MCF 10A (cell line): ENCODE results near the gene PHYHIPL. TPM values are rescaled to one million over a fixed set of nuclear protein-coding genes. Genes with fewer than 3 reads are reported as not detected.

ENCODE experiments used
- BruUV-seq: library from RNA; stranded (reverse); fragments of 400-500 nt; replicated peaks from 2 replicates; lab custom pipeline; 2021; lab: Mats Ljungman, UMichigan
- CTCF ChIA-PET: fragments of 300-600 bp; sonication (Branson Sonifier 250); formaldehyde crosslinking; extraction: SDS; loops from one replicate; lab custom pipeline; 2021; ENCODE audit warnings: antibody characterized with exemption, inconsistent platforms; lab: Yijun Ruan, JAX
- POLR2A ChIA-PET: fragments of 300-600, 350-650 bp; sonication (Branson Sonifier 250); formaldehyde crosslinking; extraction: SDS; loops from one replicate; lab custom pipeline; 2020; ENCODE audit warnings: antibody characterized with exemption, inconsistent platforms; lab: Yijun Ruan, JAX
- DNase-seq: peaks from one replicate; pipeline ENCODE4 v3.0.0-alpha.2; 2018; ENCODE audit not compliant: unreplicated experiment
- H3K27ac Mint-ChIP-seq: one replicate; pipeline ENCODE4 v1.8.0; 2022; ENCODE audit warnings: mild to moderate bottlenecking, low read depth, mixed read lengths; ENCODE audit not compliant: unreplicated experiment
- H3K27me3 Mint-ChIP-seq: one replicate; pipeline ENCODE4 v1.8.0; 2022; ENCODE audit warnings: mixed read lengths; ENCODE audit not compliant: insufficient read depth, unreplicated experiment
- H3K36me3 Mint-ChIP-seq: one replicate; pipeline ENCODE4 v1.8.0; 2022; ENCODE audit warnings: mild to moderate bottlenecking, moderate library complexity, mixed read lengths; ENCODE audit not compliant: insufficient read depth, unreplicated experiment
- H3K4me1 Mint-ChIP-seq: one replicate; pipeline ENCODE4 v1.8.0; 2022; ENCODE audit warnings: mixed read lengths; ENCODE audit not compliant: insufficient read depth, unreplicated experiment
- H3K4me3 Mint-ChIP-seq: one replicate; pipeline ENCODE4 v1.8.0; 2022; ENCODE audit warnings: mild to moderate bottlenecking, moderate library complexity, mixed read lengths; ENCODE audit not compliant: unreplicated experiment
- H3K9me3 Mint-ChIP-seq: one replicate; pipeline ENCODE4 v1.8.0; 2022; ENCODE audit warnings: mixed read lengths; ENCODE audit not compliant: unreplicated experiment
- CTCF ChIP-seq: fragments of 200-600 bp; IDR thresholded peaks from one replicate; pipeline ENCODE4 v1.8.0; 2022; ENCODE audit warnings: antibody characterized with exemption, mild to moderate bottlenecking; ENCODE audit not compliant: unreplicated experiment
- intact Hi-C: fragments of 100-400 bp; cut with micrococcal nuclease; formaldehyde crosslinking; loops from 2 replicates; pipeline ENCODE4 v1.14.1; 2022
- total RNA-seq: library from RNA; stranded (reverse); gene quantifications from 2 replicates; pipeline ENCODE4 v1.2.3, GENCODE V29; 2022

PHYHIPL gene
- total RNA-seq, 1 experiment from 2014 or later: not detected

- no TSS peak for BruUV-seq
- intact Hi-C loops: no loop called here
- Mint-ChIP-seq H3K4me3 (no peak overlapping the region), H3K27me3 (peaks cover 12% of the 10 kb centered on the region), H3K4me1 (no peaks in the 10 kb centered on the region), H3K36me3 (no peaks in the 10 kb centered on the region), H3K27ac (no peak overlapping the region), H3K9me3 (no peaks in the 10 kb centered on the region)
- ChIA-PET CTCF (interaction anchor here (1.2 kb wide), 1 partner anchor 528 kb away, joined by 3 read pairs; no protein-coding TSS in a partner anchor), POLR2A (interaction anchor here (0.6 kb wide), 1 partner anchor 83 kb away, joined by 3 read pairs; no protein-coding TSS in a partner anchor)
- no peak for DNase-seq
- no peak for TF ChIP-seq CTCF
Measured at GRCh38 chr10:59289853-59290252, 113.4 kb downstream of the PHYHIPL start.

GRCh38 chr10:59290448-59290847 lies 114.0 kb downstream of the PHYHIPL start:
- Mint-ChIP-seq H3K4me1 (no peaks in the 10 kb centered on the region), H3K27me3 (peaks cover 12% of the 10 kb centered on the region), H3K4me3 (no peak overlapping the region), H3K27ac (no peak overlapping the region), H3K9me3 (no peaks in the 10 kb centered on the region), H3K36me3 (no peaks in the 10 kb centered on the region)
- intact Hi-C loops: no loop called here
- ChIA-PET CTCF (interaction anchor here (0.5 to 1.2 kb wide), 2 partner anchors 528 to 757 kb away, joined by 3 to 4 read pairs; no protein-coding TSS in a partner anchor), POLR2A (interaction anchor here (0.6 kb wide), 1 partner anchor 82 kb away, joined by 3 read pairs; no protein-coding TSS in a partner anchor)
- no peak for TF ChIP-seq CTCF
- peak; percentile 24 for DNase-seq
- no TSS peak for BruUV-seq

Other genes starting within 250 kb of the PHYHIPL start
- not detected in 2 replicates for gene FAM13C, start 185.9 kb downstream of the PHYHIPL start, total RNA-seq